ENCODE results near the gene TBCD. TPM values are rescaled to one million over a fixed set of nuclear protein-coding genes. Genes with fewer than 3 reads are reported as not detected.

Gene TBCD
- total and polyA plus RNA-seq, 9 of the 15 experiments (the other 6 are each of a cell fraction or from before 2014, with no cell fraction given), result 8.9 to 98.5 (median 28.0) TPM

GRCh38 chr17:82867763-82868325 is 116.0 kb downstream of the TBCD start:
- H4K20me1 ChIP-seq (replicated peaks; ENCODE audit: control insufficient read depth, insufficient read depth, low read length), result no peaks in the 10 kb centered on the region
- H3K79me2 ChIP-seq (ENCODE audit: control insufficient read depth, insufficient read depth, low read length), result peaks cover 34% of the 10 kb centered on the region
- in situ Hi-C loops (cut with MboI) (no loop called here), intact Hi-C loops (cut with micrococcal nuclease) (no loop called here)
- H3K9ac ChIP-seq (ENCODE audit: insufficient read depth in 1 of 2, low read depth in 2 of 2, low read length in 2 of 2), result peak overlapping the region in 1 of 2 experiments; percentile 83; a peak in 2 of 4 replicates
- no peaks in the 10 kb centered on the region for H3K27me3 ChIP-seq (ENCODE audit: control insufficient read depth in 2 of 2, insufficient read depth in 2 of 2, low read length in 2 of 2)
- H3K36me3 ChIP-seq (ENCODE audit: control insufficient read depth, insufficient read depth, low read length), result peaks cover 32% of the 10 kb centered on the region; the same call in 2 of the 3 replicates
- ChIA-PET CTCF (ENCODE audit: low intra/inter-chr PET ratio) (no interaction called here), POLR2A (interaction anchor here (0.6 to 1.8 kb wide), 3 partner anchors 9 to 18 kb away, joined by 3 to 6 read pairs (median 3); no protein-coding TSS in a partner anchor)
- peak overlapping the region; percentile 73; the same call in 1 of the 2 replicates for H3K4me2 ChIP-seq (ENCODE audit: insufficient read depth, low read length)
- DNase-seq (ENCODE audit: extremely low read depth in 1 of 4, low spot score in 3 of 4) (no peak), FAIRE-seq (no peak), ATAC-seq (peak; percentile 7; the same call in 2 of the 3 replicates)
- WGBS (ENCODE audit: insufficient coverage, low coverage, missing lambda C conversion rate), result 69% methylated on average over 12 of the region's 18 CpGs
- peaks cover 37 to 83% of the 10 kb centered on the region in 2 experiments for H3K4me1 ChIP-seq (replicated peaks in 1 of 2; ENCODE audit: control insufficient read depth in 2 of 2, insufficient read depth in 2 of 2, low read length in 2 of 2)
- peak overlapping the region; percentile 74; the same call in 2 of the 3 replicates for H3K27ac ChIP-seq (ENCODE audit: extremely low read depth, low read depth, low read length)
- H3K4me3 ChIP-seq, result no peak overlapping the region
- H2AFZ ChIP-seq (ENCODE audit: low read depth, low read length), result no peak overlapping the region
- BruUV-seq (replicated peaks), result no TSS peak
- no peaks in the 10 kb centered on the region for H3K9me3 ChIP-seq (replicated peaks; ENCODE audit: control insufficient read depth, insufficient read depth, low read depth, low read length)
- H3K9me1 ChIP-seq (ENCODE audit: control insufficient read depth, insufficient read depth, low read length), result peaks cover 5% of the 10 kb centered on the region
- TF ChIP-seq KAT2B (IDR thresholded peaks at IDR 0.05; ENCODE audit: low read depth, low read length) (no peak), ZNF263 (CRISPR knock-in tag; IDR thresholded peaks at IDR 0.05; ENCODE audit: borderline replicate concordance) (peak; percentile 90), ZBTB40 (IDR thresholded peaks at IDR 0.05) (no peak), ZBTB40 (CRISPR knock-in tag; IDR thresholded peaks at IDR 0.05) (no peak), ZBTB49 (CRISPR knock-in tag; IDR thresholded peaks at IDR 0.05; ENCODE audit: borderline replicate concordance) (no peak), CGGBP1 (CRISPR knock-in tag; IDR thresholded peaks at IDR 0.05) (no peak), CTCF (IDR thresholded peaks at IDR 0.05 in 2 of 3, conservative IDR thresholded peaks at IDR 0.05 in 1 of 3; ENCODE audit: insufficient read depth in 2 of 3, low read depth in 1 of 3, low read length in 3 of 3) (0 out of 6 replicates have a peak, but pooled peaks of 1 of the 3 experiments have one; percentile 10)
